Measurements from ENCODE around the gene PPP1R36. TPM values are rescaled to one million over a fixed set of nuclear protein-coding genes. Genes with fewer than 3 reads are reported as not detected.
A peak's percentile ranks its signal among the peaks of the same experiment; 100 is the strongest.

Gene PPP1R36
- total RNA-seq, 1 experiment from 2014 or later, result 0.50 TPM

DNA sequence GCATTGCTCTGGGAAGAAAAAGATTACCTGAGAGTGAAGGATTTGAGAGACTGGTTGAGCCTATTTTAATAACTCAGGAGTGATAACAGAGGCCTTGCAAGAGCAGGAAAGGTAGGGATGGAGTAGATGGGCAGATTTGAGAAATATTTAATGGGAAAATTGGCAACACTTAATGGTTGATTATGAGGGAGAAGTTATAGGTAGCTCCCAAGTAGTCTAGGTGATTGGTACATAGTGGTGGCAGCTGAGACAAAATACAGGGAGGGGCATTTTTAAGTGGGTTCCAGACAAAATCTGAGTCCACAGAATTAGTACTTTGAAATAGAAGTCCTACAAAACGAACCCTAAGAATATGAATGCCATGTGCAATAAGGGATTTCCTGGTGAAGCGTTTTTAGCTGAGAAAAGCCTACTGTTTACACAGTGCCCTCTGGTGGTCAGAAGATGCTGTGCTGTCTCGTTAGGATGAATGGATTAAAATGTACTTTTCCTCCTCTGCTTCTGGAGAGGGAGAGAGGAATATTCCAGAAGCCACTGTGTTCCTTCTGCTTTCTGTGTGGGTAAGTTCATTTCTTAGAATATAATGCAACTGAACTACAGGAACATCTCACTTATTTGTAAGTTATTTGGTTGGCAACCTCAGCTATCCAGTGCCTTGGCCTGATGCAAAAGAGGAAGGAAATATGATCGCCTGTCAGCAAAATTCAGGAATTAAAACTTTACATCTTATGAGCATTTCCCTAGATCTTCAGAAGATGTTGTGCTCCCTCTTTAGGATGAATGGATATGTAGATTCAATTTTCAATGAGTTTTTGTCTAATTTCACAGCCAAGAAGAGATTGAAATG, 38.7 kb upstream of the PPP1R36 start:
- H3K4ac ChIP-seq (ENCODE audit: low read depth, low read length), result no peak overlapping the region
- H3K14ac ChIP-seq (ENCODE audit: insufficient read depth, low read length), result no peak overlapping the region
- peak; percentile 39 for DNase-seq
- no peak overlapping the region for H3K23ac ChIP-seq (ENCODE audit: insufficient read length, low read depth, low read length)
- H3K27me3 ChIP-seq (ENCODE audit: insufficient read depth, low read length), result no peaks in the 10 kb centered on the region
- no peak overlapping the region for H2BK5ac ChIP-seq (ENCODE audit: insufficient read length, low read length)
- H3K27ac ChIP-seq (ENCODE audit: insufficient read length, low read depth, low read length), result no peak overlapping the region
- no peaks in the 10 kb centered on the region for H3K79me1 ChIP-seq (ENCODE audit: insufficient read depth, low read depth, low read length, poor library complexity, severe bottlenecking)
- Mint-ChIP-seq H3K27ac (no peak overlapping the region), H3K27me3 (ENCODE audit: low read depth) (no peaks in the 10 kb centered on the region), H3K9me3 (no peaks in the 10 kb centered on the region), H3K4me3 (no peak overlapping the region; a peak in 1 of 5 replicates), H3K36me3 (ENCODE audit: insufficient read depth in 1 of 3, low read depth in 3 of 3) (no peaks in the 10 kb centered on the region), H3K4me1 (peaks cover 42 to 43% of the 10 kb centered on the region in 2 experiments)
- H2AK5ac ChIP-seq (ENCODE audit: insufficient read length, low read length), result no peak overlapping the region
- H3K18ac ChIP-seq (ENCODE audit: insufficient read length, low read depth, low read length), result no peak overlapping the region
- no peak overlapping the region for H4K8ac ChIP-seq (replicated peaks; ENCODE audit: insufficient read length, low read depth, low read length)
- H3K4me2 ChIP-seq (ENCODE audit: insufficient read depth, insufficient read length, low read length), result no peak overlapping the region
- no peaks in the 10 kb centered on the region for H3K23me2 ChIP-seq (ENCODE audit: insufficient read length, low read depth, low read length, poor library complexity, severe bottlenecking)
- H2BK20ac ChIP-seq (ENCODE audit: low read depth, low read length, poor library complexity, severe bottlenecking), result no peak overlapping the region
- no peaks in the 10 kb centered on the region for H3K9me3 ChIP-seq (ENCODE audit: control insufficient read depth, low read depth, low read length)
- H4K20me1 ChIP-seq (ENCODE audit: control insufficient read depth, insufficient read depth, insufficient read length), result no peaks in the 10 kb centered on the region
- H2BK15ac ChIP-seq (ENCODE audit: low read depth, low read length), result no peak overlapping the region
- no peak overlapping the region for H2BK120ac ChIP-seq (ENCODE audit: low read depth, low read length, poor library complexity, severe bottlenecking)
- no peak overlapping the region for H3K9ac ChIP-seq (ENCODE audit: extremely low read depth, insufficient read length, low read length)
- no CpG with 5 or more reads among the region's 4 CpGs for WGBS (ENCODE audit: extremely low coverage, insufficient read length, low lambda C conversion rate)
- no peak overlapping the region for H2BK12ac ChIP-seq (ENCODE audit: insufficient read length, low read depth, low read length)
- TF ChIP-seq, protein P1, sequence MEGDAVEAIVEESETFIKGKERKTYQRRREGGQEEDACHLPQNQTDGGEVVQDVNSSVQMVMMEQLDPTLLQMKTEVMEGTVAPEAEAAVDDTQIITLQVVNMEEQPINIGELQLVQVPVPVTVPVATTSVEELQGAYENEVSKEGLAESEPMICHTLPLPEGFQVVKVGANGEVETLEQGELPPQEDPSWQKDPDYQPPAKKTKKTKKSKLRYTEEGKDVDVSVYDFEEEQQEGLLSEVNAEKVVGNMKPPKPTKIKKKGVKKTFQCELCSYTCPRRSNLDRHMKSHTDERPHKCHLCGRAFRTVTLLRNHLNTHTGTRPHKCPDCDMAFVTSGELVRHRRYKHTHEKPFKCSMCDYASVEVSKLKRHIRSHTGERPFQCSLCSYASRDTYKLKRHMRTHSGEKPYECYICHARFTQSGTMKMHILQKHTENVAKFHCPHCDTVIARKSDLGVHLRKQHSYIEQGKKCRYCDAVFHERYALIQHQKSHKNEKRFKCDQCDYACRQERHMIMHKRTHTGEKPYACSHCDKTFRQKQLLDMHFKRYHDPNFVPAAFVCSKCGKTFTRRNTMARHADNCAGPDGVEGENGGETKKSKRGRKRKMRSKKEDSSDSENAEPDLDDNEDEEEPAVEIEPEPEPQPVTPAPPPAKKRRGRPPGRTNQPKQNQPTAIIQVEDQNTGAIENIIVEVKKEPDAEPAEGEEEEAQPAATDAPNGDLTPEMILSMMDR (conservative IDR thresholded peaks at IDR 0.05), result peak; percentile 94
- H4K5ac ChIP-seq (ENCODE audit: insufficient read length, low read depth, low read length), result no peak overlapping the region
- H3K56ac ChIP-seq (ENCODE audit: insufficient read length, low read depth, low read length), result no peak overlapping the region
- no peak overlapping the region for H3T11ph ChIP-seq (ENCODE audit: low read length)
- H3K4me1 ChIP-seq (ENCODE audit: insufficient read depth, low read length), result no peaks in the 10 kb centered on the region; the same call in 1 of the 2 replicates
- H4K91ac ChIP-seq (ENCODE audit: insufficient read length, low read depth, low read length), result no peak overlapping the region
- H2AFZ ChIP-seq (ENCODE audit: low read length), result no peak overlapping the region
- H3K79me2 ChIP-seq (ENCODE audit: insufficient read depth, low read length), result peaks cover 32% of the 10 kb centered on the region; the same call in 1 of the 2 replicates

All from H9 (cell line).